ENCODE measurements around the gene KRT12.
A peak's percentile ranks its signal among the peaks of the same experiment; 100 is the strongest.

Gene KRT12

DNA sequence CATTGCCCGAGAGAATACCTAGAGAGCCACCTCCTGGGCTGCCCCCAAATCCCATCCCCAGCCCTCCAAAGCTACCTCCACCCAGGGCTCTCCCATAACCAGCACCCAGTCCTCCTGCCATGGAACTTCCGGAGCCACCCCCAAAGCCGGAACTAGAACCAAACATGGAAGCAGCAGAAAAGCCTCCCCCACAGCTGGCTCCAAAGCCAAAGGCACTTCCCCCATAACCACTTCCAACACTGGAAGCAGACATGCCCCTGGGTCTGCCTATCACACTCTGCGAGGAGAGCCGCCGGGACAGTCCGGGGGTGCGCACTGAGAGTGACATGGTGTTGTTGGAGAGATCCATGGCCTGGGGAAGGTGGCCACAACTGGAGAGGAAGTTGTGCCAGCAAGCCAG is at the start of gene KRT12:
Gene KRT12 (minus strand): TSS at position 386 of the 400 bp plus-strand sequence. CDS start 37 bp downstream, at position 349.
- DNase-seq (ENCODE audit: low read depth in 1 of 2, low spot score in 1 of 2): no peak

DNA sequence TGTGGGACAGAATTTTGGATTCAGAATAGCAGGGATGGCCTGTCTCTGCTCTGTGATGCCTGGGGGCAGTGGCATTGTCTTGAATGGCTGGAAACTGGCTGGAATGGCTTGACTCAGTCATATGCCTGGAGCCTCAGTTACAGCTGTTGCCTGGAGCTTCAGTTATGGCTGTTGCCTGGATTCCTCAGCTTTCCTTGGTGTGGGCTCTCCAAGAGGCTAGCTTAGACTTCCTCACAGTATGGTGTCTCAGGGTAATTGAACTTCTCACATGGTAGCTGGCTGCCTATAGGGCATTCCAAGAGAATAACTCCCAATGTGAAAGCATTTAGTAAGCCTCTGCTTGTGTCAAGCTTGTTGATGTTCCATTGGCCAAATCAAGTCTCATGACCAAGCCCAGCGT is 49.3 kb upstream of the KRT12 start:
- DNase-seq (ENCODE audit: low read depth in 1 of 2, low spot score in 1 of 2): no peak

DNA sequence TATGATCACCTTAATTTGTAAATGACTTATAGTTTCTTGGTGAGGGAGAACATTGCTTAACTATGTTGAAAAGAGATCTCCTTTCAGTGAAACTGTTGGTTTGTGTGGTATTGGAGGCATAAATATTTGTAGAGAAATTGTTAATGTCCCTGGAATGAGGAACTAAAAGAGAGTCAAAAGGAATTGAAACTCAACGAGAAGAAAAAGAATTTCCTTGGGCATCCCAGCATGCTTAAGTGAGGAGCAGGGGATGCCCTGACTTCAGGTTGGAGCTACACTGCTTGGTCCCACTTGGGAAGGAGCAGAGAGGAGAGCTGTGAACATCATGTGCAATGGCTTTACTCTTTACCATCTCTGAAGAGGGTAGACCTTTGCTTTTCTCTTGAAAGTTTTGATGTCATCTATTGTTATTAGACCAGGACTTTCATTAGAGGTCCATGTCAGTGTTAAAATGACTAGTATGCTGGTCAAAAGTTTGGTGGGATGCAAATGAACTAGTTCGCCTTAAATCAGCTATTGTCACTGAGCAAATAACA is 48.8 kb upstream of the KRT12 start:
- DNase-seq (ENCODE audit: low read depth in 1 of 2, low spot score in 1 of 2): no peak

DNA sequence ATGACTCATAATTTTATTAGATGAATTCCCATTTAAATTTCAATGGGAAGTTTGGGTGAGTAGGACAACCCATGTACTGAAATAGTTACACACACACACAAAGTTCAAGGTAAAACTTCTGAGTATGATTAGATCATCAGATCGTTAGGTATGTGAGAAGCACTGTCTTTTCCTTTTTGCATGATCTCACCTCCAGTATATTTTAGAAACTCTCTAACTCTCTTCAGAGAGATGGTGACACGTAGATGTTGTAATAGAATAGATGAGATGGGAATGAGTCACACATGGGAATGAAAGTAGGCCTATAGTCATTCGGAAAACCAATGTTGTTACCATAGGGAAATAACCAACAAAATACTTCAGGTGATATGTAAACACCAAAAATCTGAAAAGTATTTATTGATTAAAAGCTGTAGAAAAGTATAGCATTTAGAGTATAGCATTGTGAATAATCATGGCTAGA is 48.2 kb upstream of the KRT12 start:
- DNase-seq (ENCODE audit: low read depth in 1 of 2, low spot score in 1 of 2): no peak

DNA sequence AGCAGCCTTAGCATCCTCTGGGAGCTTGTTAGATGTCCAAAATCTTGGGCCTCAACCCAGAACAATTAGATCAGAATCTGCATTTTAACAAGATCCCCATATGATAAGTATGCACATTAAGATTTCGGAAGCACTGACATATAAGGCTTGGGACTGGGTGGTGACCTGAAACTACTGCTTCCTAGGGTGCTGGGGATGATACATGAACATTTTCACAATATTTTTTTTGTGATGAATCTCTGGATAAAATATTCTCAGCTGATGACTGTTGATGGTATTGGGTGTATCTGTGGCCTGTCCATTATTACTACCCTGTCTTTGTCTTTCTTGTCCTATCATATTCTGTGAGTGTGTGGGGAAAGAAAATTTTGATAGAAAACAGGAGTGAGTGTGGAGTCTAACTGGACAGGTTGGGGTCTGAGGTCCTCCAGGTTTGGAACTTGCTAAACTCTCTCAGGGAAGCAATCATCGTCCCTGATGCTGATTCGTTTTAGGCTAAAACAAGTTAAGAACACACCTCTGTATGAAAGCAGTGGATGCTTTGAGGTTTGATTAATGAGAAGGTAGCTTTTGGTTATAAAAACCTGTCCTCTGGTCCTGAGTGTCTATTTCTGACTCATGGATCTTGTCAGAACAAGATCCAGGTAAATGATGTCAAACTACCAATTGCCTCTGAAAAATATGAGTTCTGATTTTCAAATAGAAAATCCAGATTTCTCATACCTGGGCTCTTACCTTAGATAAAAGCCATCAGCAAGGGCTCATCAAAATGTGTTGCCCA is 47.2 kb upstream of the KRT12 start:
- DNase-seq (ENCODE audit: low read depth in 1 of 2, low spot score in 1 of 2): no peak

DNA sequence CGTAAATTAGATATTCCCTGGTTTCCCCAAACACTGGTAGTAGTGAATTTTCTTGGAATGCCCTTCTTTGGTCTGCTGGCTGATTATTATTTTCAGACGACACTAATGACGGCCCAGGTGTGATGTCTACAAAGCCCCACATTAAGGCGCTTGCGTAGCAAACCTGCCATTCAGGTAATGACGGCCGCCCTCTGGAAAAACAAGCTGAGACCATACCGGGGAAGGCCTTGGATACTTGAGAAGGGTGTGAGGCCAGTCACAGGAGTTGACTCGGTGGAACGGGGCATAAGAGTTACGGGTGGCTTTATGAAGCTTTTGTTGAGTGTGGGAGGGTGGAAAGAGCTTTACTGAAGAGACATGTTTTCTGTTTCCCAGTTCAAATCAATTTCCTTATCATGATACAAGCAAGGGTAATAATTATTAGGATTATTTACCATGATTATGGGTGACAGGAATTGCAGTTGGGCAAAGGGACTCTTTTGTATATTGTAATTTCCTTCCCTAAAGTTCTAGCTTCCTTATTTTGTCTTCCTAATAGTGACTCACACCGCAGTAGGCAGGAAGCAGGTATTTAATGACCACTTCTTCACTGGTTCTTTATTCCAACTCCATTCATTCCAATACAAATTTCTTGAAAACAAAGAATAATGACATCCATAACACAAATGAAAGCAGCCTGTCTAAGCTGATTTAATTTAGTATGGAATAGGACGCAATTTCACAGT is 45.6 kb upstream of the KRT12 start:
- DNase-seq (ENCODE audit: low read depth in 1 of 2, low spot score in 1 of 2): no peak

DNA sequence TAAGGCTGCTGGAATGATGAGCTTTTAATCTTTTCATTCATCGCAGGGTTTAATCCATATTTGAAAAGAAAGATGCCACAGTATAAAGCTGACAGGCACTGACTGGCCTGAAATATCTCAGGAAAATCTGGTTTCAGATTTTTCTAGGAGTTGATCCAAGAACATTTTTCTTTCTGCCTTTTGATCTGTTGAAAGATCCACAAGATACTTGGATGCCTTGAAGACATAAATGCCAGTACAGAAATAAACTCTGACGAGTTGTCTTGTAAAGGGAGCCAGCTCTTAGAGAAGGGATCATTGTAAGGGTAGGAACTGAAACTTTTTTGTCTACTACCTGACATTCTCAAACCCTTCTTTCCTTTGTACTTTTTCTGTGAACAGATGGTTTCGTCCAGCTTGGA is 43.4 kb upstream of the KRT12 start:
- no peak for DNase-seq (ENCODE audit: low read depth in 1 of 2, low spot score in 1 of 2)

GRCh38 chr17:40909755-40910154 is 42.7 kb upstream of the KRT12 start:
- no peak for DNase-seq (ENCODE audit: low read depth in 1 of 2, low spot score in 1 of 2)

GRCh38 chr17:40909351-40909750 is 42.3 kb upstream of the KRT12 start:
- peak; percentile 26 to 28 for DNase-seq (ENCODE audit: low read depth in 1 of 2, low spot score in 1 of 2)

GRCh38 chr17:40906613-40907012 is 39.6 kb upstream of the KRT12 start:
- DNase-seq (ENCODE audit: low read depth in 1 of 2, low spot score in 1 of 2): no peak

DNA sequence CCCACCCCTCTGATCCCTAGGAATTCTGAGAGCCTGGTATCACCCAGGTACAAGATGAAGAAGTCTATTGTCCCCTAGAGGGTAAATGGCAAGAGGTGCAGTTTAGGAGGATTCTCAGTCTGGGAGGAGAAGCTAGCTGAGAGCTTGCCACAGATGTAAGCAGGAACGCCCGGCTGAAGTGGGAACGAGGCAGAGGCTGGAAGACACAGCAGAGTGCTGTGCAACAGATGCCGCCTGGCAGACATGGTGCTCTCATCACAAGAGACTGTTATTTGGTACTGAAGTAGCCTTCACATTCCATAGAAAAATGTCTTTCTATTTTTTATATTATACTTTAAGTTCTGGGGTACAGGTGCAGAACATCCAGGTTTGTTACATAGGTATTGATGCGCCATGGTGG is 38.3 kb upstream of the KRT12 start:
- no peak for DNase-seq (ENCODE audit: low read depth in 1 of 2, low spot score in 1 of 2)

DNA sequence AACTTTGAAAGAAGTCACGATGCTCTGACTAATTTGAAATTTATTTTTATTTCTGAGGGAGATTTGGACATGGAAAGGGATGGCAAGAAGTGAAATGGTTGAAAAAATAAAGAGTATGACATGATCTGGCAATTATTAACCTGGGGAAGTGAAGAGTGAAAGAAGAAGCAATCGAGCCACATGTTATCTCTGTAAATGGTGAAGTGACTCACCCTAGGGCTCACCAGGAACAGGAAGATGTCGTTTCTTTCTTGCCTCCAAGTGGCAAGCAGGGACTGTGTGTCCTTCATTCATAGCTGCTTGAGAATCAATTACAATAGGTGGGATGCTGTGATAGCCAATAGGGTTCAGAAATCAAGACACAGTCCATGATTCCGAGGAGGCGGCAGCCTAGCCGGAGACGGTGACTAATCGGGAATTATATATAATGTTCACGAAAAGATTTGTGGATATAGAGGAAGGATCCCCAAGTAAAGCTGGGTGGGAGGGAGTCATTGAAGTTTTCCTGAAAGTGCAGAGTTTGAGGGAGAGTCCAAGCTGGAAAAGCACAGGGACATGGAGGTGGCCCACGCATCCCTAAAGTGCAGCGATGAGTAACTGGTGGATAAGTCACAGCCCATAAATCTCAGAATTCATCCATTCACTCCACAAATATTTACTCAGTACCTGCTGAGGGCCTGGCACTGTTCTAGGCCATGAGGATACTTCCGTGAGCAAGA is 36.3 kb upstream of the KRT12 start:
- no peak for DNase-seq (ENCODE audit: low read depth in 1 of 2, low spot score in 1 of 2)

- no peak for DNase-seq (ENCODE audit: low read depth in 1 of 2, low spot score in 1 of 2)
Measured at GRCh38 chr17:40902498-40902897, 35.5 kb upstream of the KRT12 start.

- DNase-seq (ENCODE audit: low read depth in 1 of 2, low spot score in 1 of 2): no peak
Measured at GRCh38 chr17:40901981-40902474, 35.0 kb upstream of the KRT12 start.

DNA sequence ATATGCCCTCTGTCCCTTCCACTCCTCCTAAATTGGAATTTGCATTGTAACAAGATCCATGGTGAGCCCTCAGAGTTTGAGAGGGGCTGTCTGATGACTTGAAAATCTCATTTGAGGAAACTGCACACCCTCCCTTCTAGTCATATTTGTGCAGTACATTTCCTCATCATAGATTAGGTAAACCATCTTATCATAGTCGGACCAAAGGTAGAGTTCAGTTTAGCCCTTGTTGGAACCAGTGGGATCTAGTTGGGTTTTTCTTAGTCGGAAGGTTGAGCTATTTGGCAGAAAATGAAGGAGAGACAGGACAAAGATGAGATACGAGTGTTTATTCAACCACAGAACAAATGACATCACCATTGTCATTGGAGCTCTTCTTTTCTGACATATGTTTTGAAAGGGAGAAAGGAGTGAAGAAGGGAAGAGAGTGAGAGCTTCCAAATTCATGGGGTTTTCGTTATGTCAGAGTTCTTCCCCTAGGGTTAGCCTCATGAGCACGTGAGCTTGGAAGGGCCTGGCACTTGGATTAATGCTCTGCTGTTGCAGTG is 33.9 kb upstream of the KRT12 start:
- no peak for DNase-seq (ENCODE audit: low read depth in 1 of 2, low spot score in 1 of 2)

DNA sequence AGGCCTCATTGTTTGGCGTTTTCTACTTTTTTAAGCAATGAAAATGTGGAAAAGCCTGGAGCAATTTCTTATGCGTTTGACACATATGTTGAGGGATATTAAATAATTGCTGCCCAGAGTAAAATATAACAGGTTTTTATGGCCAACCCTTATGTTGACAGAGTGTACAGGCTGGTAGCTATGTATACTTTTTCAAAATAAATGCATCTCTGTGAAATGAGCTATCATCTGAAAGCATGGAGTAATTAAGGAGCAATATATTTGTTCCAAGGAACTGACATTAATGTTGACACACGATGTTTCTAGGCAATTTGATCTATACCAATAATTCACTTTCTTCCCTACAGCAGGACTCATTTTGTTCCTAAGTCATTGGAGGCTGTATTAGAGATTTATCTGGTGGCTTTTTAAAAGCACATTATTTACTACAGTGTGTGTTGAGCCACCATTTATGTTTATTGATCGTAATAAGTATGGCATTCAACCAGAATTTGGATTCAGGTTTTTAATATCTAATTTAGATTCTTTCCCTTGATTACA is 30.0 kb upstream of the KRT12 start:
- DNase-seq (ENCODE audit: low read depth in 1 of 2, low spot score in 1 of 2): no peak

DNA sequence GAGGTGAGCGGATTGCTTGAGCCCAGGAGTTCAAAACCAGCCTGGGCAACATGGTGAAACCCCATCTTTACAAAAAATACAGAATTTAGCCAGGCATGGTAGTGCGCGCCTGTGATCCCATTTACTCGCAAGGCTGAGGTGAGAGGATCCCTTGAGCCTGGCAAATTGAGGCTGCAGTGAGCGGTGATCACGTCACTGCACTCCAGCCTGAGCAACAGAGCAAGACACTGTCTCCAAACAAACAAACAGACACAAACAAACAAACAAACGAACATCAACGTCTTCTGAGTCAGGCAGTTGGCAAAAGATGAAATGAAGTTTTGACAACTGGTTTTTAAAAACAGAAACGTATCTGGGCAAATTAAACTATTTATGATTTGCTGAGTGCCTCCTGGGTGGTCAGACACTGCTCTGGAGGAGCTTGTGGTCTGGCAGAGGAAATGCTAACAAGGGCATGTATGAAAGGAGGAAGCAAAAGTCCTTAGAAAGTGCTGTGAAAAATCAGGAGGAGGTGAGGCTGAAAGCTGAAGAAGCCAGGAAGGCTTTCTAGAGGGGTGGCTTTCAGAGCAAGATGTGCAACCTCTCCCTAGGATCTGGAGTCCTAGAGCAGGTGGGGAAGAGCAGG is 28.2 kb upstream of the KRT12 start:
- no peak for DNase-seq (ENCODE audit: low read depth in 1 of 2, low spot score in 1 of 2)

- no peak for DNase-seq (ENCODE audit: low read depth in 1 of 2, low spot score in 1 of 2)
Measured at GRCh38 chr17:40888196-40888720, 21.2 kb upstream of the KRT12 start.

DNA sequence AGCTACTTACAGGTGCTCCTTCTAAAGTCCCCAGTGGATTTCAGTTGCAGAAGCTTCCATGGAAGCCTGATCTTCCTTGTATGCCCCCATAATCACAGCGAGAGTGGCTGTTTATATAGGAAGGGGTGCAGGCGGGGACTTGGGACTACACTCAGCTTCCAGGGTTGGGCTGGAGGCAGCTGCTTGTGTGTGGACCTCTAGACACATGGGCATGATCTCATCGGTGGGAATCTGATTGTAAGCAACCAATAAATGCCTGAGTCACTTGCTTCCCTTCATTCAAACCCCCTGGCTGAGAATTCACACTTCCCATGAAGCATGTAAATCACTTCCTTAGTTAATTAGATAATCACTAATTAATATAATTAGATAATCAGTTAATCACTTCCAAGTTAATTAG is 19.1 kb upstream of the KRT12 start:
- no peak for DNase-seq (ENCODE audit: low read depth in 1 of 2, low spot score in 1 of 2)
